ENCODE data around the gene SCYL1. TPM values are rescaled to one million over a fixed set of nuclear protein-coding genes. Genes with fewer than 3 reads are reported as not detected.

Gene SCYL1
- total RNA-seq, 2 experiments from 2014 or later = 57.4 to 60.7 TPM

DNA sequence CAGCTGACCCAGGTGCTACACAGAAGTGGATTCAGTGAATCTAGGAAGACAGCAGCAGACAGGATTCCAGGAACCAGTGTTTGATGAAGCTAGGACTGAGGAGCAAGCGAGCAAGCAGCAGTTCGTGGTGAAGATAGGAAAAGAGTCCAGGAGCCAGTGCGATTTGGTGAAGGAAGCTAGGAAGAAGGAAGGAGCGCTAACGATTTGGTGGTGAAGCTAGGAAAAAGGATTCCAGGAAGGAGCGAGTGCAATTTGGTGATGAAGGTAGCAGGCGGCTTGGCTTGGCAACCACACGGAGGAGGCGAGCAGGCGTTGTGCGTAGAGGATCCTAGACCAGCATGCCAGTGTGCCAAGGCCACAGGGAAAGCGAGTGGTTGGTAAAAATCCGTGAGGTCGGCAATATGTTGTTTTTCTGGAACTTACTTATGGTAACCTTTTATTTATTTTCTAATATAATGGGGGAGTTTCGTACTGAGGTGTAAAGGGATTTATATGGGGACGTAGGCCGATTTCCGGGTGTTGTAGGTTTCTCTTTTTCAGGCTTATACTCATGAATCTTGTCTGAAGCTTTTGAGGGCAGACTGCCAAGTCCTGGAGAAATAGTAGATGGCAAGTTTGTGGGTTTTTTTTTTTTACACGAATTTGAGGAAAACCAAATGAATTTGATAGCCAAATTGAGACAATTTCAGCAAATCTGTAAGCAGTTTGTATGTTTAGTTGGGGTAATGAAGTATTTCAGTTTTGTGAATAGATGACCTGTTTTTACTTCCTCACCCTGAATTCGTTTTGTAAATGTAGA lies 24.3 kb upstream of the SCYL1 start:
- Mint-ChIP-seq H3K36me3 (ENCODE audit: low read depth) (no peaks in the 10 kb centered on the region), H3K4me3 (no peak overlapping the region), H3K9me3 (no peaks in the 10 kb centered on the region), H3K27ac (no peak overlapping the region), H3K4me1 (ENCODE audit: low read depth) (peaks cover 43% of the 10 kb centered on the region), H3K27me3 (no peaks in the 10 kb centered on the region)
- DNase-seq (peak in 5 of 14 experiments; percentile 51 to 63 (median 59)), ATAC-seq (ENCODE audit: poor library complexity) (no peak)
- peak overlapping the region; percentile 73 for H3K4me3 ChIP-seq (ENCODE audit: low read length)
- peaks cover 58% of the 10 kb centered on the region for H3K36me3 ChIP-seq (ENCODE audit: insufficient read depth, low read length)
- peaks cover 0 to 17% of the 10 kb centered on the region in 2 experiments for H3K9me3 ChIP-seq (ENCODE audit: control insufficient read depth in 1 of 2, insufficient read depth in 1 of 2, low read length in 2 of 2)
- peaks cover 38% of the 10 kb centered on the region for H3K4me1 ChIP-seq (ENCODE audit: insufficient read depth, low read length)
- intact Hi-C loops (cut with DNase I, micrococcal nuclease) = no loop called here
- CTCF ChIA-PET = interaction anchor here (1.1 to 5.1 kb wide), 8 partner anchors 9 to 118 kb away, joined by 3 to 40 read pairs (median 11); partner anchors contain the start of gene SLC25A45
- H3K27ac ChIP-seq (ENCODE audit: low read depth in 1 of 2, low read length in 2 of 2) = peak overlapping the region; percentile 96 to 99
- H3K27me3 ChIP-seq (ENCODE audit: control insufficient read depth in 1 of 2, insufficient read depth in 2 of 2, low read length in 2 of 2) = no peaks in the 10 kb centered on the region
- TF ChIP-seq, protein P1, sequence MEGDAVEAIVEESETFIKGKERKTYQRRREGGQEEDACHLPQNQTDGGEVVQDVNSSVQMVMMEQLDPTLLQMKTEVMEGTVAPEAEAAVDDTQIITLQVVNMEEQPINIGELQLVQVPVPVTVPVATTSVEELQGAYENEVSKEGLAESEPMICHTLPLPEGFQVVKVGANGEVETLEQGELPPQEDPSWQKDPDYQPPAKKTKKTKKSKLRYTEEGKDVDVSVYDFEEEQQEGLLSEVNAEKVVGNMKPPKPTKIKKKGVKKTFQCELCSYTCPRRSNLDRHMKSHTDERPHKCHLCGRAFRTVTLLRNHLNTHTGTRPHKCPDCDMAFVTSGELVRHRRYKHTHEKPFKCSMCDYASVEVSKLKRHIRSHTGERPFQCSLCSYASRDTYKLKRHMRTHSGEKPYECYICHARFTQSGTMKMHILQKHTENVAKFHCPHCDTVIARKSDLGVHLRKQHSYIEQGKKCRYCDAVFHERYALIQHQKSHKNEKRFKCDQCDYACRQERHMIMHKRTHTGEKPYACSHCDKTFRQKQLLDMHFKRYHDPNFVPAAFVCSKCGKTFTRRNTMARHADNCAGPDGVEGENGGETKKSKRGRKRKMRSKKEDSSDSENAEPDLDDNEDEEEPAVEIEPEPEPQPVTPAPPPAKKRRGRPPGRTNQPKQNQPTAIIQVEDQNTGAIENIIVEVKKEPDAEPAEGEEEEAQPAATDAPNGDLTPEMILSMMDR (IDR thresholded peaks at IDR 0.05) = no peak
- POLR2A ChIA-PET = interaction anchor here (0.7 to 15.9 kb wide), 35 partner anchors 7 to 1777 kb away, joined by 3 to 3042 read pairs (median 18); partner anchors contain the start of genes DPF2, EHBP1L1, FAM89B and FAU

DNA sequence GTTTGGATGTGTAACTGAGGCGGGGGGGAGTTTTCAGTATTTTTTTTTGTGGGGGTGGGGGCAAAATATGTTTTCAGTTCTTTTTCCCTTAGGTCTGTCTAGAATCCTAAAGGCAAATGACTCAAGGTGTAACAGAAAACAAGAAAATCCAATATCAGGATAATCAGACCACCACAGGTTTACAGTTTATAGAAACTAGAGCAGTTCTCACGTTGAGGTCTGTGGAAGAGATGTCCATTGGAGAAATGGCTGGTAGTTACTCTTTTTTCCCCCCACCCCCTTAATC lies 23.8 kb upstream of the SCYL1 start:
- H3K4me1 ChIP-seq (ENCODE audit: insufficient read depth, low read length) = peaks cover 38% of the 10 kb centered on the region
- H3K27ac Mint-ChIP-seq = no peak overlapping the region
- ChIA-PET CTCF (interaction anchor here (1.5 to 2.9 kb wide), 5 partner anchors 10 to 119 kb away, joined by 4 to 14 read pairs (median 8); partner anchors contain the start of gene SLC25A45), POLR2A (interaction anchor here (4.8 to 15.9 kb wide), 8 partner anchors 7 to 116 kb away, joined by 39 to 3042 read pairs (median 256); partner anchors contain the start of genes EHBP1L1, FRMD8, NEAT1 and SCYL1)
- peaks cover 63% of the 10 kb centered on the region for H3K36me3 ChIP-seq (ENCODE audit: insufficient read depth, low read length)
- no peaks in the 10 kb centered on the region for H3K36me3 Mint-ChIP-seq (ENCODE audit: low read depth)
- H3K4me3 Mint-ChIP-seq = no peak overlapping the region
- H3K27me3 Mint-ChIP-seq = no peaks in the 10 kb centered on the region
- H3K27ac ChIP-seq (ENCODE audit: low read depth in 1 of 2, low read length in 2 of 2) = peak overlapping the region; percentile 96 to 99
- peaks cover 46% of the 10 kb centered on the region for H3K4me1 Mint-ChIP-seq (ENCODE audit: low read depth)
- TF ChIP-seq, protein P1 (IDR thresholded peaks at IDR 0.05) = no peak
- peak overlapping the region; percentile 73 for H3K4me3 ChIP-seq (ENCODE audit: low read length)
- no peaks in the 10 kb centered on the region for H3K9me3 Mint-ChIP-seq
- DNase-seq = peak in 1 of 14 experiments; percentile 37
- H3K9me3 ChIP-seq (ENCODE audit: control insufficient read depth in 1 of 2, insufficient read depth in 1 of 2, low read length in 2 of 2) = peaks cover 0 to 19% of the 10 kb centered on the region in 2 experiments
- intact Hi-C loops (cut with DNase I, micrococcal nuclease) = no loop called here
- H3K27me3 ChIP-seq (ENCODE audit: control insufficient read depth in 1 of 2, insufficient read depth in 2 of 2, low read length in 2 of 2) = no peaks in the 10 kb centered on the region
- no peak for ATAC-seq (ENCODE audit: poor library complexity)

DNA sequence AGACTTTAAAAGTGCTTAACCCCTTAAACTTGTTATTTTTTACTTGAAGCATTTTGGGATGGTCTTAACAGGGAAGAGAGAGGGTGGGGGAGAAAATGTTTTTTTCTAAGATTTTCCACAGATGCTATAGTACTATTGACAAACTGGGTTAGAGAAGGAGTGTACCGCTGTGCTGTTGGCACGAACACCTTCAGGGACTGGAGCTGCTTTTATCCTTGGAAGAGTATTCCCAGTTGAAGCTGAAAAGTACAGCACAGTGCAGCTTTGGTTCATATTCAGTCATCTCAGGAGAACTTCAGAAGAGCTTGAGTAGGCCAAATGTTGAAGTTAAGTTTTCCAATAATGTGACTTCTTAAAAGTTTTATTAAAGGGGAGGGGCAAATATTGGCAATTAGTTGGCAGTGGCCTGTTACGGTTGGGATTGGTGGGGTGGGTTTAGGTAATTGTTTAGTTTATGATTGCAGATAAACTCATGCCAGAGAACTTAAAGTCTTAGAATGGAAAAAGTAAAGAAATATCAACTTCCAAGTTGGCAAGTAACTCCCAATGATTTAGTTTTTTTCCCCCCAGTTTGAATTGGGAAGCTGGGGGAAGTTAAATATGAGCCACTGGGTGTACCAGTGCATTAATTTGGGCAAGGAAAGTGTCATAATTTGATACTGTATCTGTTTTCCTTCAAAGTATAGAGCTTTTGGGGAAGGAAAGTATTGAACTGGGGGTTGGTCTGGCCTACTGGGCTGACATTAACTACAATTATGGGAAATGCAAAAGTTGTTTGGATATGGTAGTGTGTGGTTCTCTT lies 23.2 kb upstream of the SCYL1 start:
- TF ChIP-seq, protein P1 (IDR thresholded peaks at IDR 0.05) = no peak
- ATAC-seq (ENCODE audit: poor library complexity) (no peak), DNase-seq (peak in 1 of 14 experiments; percentile 15)
- Histone ChIP-seq H3K9me3 (ENCODE audit: control insufficient read depth in 1 of 2, insufficient read depth in 1 of 2, low read length in 2 of 2) (peaks cover 0 to 19% of the 10 kb centered on the region in 2 experiments), H3K36me3 (ENCODE audit: insufficient read depth, low read length) (peaks cover 68% of the 10 kb centered on the region), H3K27ac (ENCODE audit: low read depth in 1 of 2, low read length in 2 of 2) (peak overlapping the region; percentile 96 to 99), H3K4me3 (ENCODE audit: low read length) (peak overlapping the region; percentile 73), H3K4me1 (ENCODE audit: insufficient read depth, low read length) (peaks cover 38% of the 10 kb centered on the region), H3K27me3 (ENCODE audit: control insufficient read depth in 1 of 2, insufficient read depth in 2 of 2, low read length in 2 of 2) (no peaks in the 10 kb centered on the region)
- no peak overlapping the region for H3K27ac Mint-ChIP-seq
- H3K9me3 Mint-ChIP-seq = no peaks in the 10 kb centered on the region
- no peak overlapping the region for H3K4me3 Mint-ChIP-seq
- H3K4me1 Mint-ChIP-seq (ENCODE audit: low read depth) = peaks cover 46% of the 10 kb centered on the region
- no peaks in the 10 kb centered on the region for H3K27me3 Mint-ChIP-seq
- no peaks in the 10 kb centered on the region for H3K36me3 Mint-ChIP-seq (ENCODE audit: low read depth)
- CTCF ChIA-PET = interaction anchor here (1.1 to 2.1 kb wide), 8 partner anchors 9 to 119 kb away, joined by 4 to 12 read pairs (median 7); partner anchors contain the start of gene SLC25A45
- intact Hi-C loops (cut with DNase I, micrococcal nuclease) = no loop called here
- POLR2A ChIA-PET = interaction anchor here (0.6 to 15.9 kb wide), 19 partner anchors 6 to 384 kb away, joined by 3 to 3042 read pairs (median 5); partner anchors contain the start of genes EHBP1L1, FAM89B, FRMD8 and NEAT1

Data from CD4-positive, alpha-beta T cell (primary cell).